ENCODE data around the gene VTI1A. TPM values are rescaled to one million over a fixed set of nuclear protein-coding genes. Genes with fewer than 3 reads are reported as not detected.
"Not testable (repeated sequence)": the region's sequence is repeated elsewhere in the genome, so short reads cannot be mapped to it uniquely, and the experiment has no call there.

VTI1A gene
- total RNA-seq, 1 experiment from 2014 or later, result 15.7 TPM

DNA sequence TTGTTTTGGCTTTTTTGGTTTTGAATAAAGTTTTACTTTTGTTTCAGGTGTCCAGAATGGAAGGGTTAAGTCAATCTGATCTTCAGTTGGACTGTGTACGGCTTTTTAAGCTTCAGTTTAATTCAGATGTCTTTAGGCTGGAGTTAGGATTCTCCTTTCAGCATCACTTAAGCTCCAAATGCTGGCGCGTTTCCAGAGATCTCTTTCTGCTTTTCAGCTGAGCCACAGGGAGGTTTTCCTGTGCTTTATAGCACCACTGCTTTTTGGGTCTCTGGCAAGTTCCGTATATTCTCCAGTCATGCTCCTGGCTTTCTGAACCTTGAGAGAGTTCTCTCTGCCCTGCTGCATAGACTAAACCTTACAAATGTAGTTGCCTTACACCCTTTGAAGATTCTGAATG, 60.0 kb downstream of the VTI1A start:
- DNase-seq (ENCODE audit: low read depth), result no peak

DNA sequence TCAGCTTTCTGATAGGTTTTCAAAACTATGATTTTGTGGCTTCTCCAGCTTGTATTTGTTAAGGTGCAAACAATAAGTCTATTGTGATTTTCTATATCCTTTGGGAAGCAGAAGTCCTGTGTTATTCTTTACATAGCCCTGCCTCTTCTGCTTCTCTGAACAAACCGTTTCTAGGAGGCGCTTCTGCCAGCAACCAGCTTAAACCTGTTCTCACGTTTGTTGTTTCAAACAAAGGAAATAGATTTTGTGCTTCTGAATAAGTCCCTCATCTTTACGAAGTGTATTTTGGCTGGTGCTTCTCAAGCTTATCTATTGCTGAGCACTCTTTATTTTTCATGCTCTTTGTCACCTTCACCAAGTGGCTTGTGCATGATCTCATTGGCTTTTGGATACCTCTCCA, 61.0 kb downstream of the VTI1A start:
- DNase-seq (ENCODE audit: low read depth), result no peak

DNA sequence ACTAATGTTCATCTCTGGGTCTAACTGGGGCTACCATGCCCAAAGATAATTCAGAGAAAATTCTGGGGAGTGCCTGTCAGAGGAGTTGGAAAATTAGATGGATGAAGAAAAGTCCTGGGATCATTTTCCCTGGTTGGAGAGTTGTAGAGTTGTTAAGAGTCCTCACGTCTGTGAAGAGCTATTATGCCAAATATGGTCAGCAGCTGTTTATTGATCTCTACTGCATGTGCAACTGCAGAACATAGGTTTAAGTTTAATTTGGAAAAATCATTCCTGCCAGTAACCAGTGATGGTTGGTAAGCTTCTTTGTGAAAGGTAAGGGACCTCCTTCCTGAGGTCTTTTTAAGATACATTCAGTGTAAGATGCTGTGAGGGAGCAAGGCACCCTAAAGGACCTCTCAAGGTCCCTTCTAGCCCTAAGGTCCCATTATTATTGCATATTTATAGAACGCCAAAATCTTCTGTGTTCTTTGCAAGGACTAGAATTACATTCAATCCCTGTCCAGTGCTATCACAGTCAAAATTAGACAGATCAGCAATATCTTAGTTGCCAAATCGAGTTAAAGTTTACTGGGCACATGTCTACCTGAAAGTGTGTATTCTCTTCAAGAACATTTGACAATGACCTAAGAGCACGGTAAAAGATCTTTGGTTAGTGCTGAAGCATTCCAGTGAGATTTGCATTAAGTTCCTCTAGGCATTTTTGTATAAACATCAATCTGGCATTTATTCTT, 62.7 kb downstream of the VTI1A start:
- no peak for DNase-seq (ENCODE audit: low read depth)

DNA sequence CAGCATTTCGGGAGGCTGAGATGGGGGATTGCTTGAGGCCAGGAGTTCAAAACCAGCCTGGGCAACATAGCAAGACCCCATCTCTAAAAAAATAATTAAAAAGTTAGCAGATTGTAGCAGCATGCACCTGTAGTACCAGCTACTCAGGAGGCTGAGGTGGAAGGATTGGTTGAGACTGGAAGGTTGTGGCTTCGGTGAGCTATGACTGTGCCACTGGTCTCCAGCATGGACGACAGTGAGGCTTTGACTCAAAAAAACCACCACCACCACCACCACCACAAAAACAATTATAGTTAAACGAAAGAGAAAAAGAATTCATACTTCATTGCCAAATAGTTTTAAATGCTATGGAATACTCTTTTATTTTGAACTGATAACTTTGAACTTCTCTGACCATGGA, 63.4 kb downstream of the VTI1A start:
- DNase-seq (ENCODE audit: low read depth), result no peak

DNA sequence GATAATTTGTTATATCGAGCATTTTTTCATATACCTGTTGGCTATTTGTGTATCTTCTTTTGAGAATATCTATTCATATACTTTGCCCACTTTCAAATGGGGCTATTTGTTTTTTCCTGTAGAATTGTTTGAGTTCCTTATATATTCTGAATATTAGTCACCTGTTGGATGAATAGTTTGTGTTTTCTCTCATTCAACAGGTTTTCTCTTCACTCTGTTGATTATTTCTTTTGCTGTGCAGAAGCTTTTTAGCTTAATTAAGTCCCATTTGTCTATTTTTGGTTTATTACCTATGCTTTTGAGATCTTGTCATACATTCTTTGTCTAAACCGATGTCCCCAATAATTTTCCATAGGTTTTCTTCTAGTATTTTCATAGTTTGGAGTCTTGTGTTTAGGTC, 65.3 kb downstream of the VTI1A start:
- DNase-seq (ENCODE audit: low read depth), result no peak

DNA sequence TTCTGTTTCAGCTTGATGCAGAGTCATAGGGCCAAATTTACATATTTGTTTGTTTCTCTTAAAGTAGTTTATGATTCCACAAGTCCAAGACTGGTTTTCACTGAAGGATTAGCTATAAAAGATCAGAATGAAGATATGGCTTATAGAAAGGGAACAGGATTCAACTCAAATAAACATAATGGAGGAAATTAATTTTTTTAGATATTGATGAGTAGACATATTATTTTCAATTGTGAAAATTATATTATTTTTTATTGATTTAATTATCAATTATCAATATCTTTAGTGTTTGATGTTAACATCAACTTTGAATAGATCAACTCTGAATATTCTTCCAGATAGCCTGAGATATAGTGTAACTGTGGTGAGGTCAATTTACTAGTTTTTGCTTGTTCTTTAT, 68.1 kb downstream of the VTI1A start:
- DNase-seq (ENCODE audit: low read depth), result no peak

DNA sequence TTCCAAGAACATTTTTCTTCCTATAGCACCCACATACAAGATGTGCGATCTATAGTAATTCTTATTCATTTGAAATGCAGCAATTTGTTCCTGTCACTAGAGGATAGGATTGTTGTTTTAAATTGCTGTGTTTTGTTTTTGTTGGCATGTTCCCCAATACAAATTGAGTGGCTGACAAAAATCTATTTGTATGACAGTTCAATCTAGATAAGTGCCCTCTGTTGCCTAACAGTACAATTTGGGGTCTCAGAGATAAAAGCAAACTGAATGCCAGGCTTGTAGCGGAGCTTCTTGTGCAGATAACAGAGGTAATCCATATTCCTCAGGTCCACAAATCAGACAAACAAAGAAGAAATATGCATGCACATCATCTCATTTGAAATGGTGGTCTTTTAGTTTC, 68.8 kb downstream of the VTI1A start:
- DNase-seq (ENCODE audit: low read depth), result no peak

DNA sequence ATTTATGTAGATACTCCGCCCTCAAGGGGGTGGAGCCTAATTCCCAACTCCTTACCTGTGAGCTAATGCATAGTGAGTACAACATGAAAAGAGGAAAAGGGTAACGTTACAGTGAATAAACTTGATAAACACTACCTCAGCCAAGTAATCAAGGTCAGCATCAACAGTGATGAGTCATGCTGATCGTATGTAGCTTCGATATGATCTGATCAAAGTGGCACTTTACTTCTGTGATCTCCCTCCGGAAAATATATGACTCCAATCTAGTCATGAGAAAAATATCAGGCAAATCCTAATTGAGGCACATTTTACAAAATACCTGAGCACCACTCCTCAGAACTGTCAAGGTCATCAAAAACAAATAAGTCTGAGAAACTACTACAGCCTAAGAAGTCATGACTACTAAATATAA, 70.4 kb downstream of the VTI1A start:
- no peak for DNase-seq (ENCODE audit: low read depth)

DNA sequence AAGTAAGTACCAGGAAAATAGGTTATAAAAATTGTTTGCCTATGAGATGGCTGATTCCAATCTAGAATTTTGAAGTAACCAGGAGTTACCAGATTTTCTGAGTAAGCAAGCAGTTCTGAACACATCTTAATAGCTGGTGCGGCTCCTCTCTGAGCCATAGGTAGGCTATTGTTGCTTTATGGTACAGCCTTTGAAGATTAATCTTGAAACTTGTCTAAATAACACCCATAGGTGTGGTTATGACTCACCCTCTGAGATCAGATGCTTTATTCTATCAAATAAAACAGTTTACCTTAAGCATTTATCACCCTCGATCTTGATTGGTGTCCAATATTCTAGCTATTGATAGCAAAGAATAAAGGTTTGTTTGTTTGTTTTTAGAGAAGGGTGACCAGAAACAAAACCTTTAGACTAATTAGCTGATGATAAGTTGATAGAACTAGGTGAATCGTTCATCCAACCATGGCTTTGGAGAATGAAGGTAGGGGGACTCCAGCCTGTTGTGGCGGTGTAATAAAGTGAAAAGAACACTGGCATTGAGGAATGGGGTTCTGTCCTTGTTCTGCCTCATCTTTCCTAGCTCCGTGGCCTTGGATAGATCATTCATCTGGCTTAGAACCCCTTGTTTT, 72.2 kb downstream of the VTI1A start:
- no peak for DNase-seq (ENCODE audit: low read depth)

DNA sequence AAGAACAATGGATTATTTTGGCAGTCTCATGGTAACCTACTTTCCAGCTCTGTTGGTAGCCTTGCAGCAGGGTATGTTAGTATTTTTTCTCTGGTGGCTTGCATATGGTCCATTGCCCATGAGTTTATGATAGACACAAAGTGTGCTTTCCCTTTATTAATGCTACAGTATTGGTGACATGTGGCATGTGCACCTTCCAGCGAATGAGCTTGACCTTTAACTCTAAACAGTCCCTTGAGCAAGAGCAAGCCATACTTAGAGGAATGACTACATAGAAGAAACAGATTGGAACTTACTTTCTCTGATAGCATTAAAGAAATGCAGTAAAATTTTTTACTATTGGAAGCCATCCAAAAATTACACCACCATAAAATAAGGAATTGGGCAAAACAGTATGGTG, 73.9 kb downstream of the VTI1A start:
- DNase-seq (ENCODE audit: low read depth), result no peak

DNA sequence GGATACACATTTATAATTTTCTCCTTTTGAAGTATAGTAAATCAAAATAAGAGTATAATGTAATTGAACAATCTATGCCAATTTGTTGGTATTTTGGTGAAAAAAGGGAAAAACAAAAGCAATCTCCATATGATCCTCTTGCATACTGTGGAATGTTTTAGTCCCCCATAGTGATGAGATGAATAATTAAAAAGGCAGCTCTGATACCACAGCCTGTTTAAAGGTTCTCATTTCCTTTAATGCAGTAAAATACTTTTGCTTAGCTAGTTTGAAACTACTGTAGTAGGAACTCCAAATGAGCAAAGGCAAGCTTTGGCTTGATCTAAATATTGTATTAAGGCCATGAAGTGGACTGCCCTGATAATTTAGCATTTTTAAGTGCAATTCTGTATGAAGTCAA, 77.6 kb downstream of the VTI1A start:
- DNase-seq (ENCODE audit: low read depth), result no peak

DNA sequence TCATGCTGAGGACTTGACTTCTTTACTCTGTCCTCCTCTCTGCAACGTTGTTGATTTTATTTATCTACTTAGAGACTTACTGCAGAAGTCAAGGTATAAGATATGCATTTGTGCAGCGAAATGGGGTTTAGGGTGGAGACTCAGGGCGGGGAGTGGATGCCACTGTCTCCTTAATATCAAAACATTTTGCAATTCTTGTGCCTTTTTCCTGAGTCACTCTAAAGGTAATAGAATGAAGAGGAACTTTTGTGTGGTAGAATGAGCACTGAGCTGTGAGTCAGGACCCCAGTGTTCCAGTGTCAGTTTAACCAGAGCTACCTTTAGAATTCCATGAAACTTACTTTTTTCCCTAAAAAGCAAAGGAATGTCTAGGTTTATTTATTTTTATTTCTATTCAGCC, 78.2 kb downstream of the VTI1A start:
- DNase-seq (ENCODE audit: low read depth), result no peak

DNA sequence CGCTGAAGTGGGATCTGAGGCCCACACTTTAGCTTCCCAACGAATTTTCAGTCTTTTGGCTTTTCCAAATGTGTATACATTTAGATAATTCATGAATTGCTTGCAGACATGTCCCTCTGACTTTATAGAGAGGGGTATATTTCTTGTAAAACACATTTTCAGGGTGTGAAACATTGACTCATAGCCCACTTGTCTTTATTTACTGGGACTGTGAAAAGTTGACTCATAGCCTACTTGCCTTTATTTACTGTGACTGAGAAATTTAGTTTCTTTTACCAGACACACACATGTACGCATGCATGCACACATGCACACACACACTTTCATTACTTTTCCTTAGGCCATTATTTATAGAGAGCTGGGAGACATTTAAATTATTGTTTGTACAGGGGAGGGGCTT, 79.1 kb downstream of the VTI1A start:
- no peak for DNase-seq (ENCODE audit: low read depth)

DNA sequence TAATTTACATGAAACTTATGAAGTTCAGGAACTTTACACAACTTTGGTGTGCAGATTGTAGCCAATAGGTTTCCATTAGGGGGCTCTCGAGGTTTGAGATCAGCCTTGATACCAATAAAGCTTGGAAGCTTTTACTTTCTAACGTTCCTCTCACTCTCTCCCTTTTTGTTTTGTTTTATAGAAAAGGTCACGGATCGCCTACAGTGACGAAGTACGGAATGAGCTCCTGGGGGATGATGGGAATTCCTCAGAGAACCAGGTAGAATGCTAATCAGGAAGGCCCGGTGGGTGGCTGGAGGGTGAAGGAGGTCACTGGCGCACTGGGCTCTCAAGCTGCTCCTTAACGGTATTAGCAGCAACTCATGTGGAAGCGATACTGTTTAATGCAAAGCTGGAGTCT, 79.9 kb downstream of the VTI1A start:
- no peak for DNase-seq (ENCODE audit: low read depth)

DNA sequence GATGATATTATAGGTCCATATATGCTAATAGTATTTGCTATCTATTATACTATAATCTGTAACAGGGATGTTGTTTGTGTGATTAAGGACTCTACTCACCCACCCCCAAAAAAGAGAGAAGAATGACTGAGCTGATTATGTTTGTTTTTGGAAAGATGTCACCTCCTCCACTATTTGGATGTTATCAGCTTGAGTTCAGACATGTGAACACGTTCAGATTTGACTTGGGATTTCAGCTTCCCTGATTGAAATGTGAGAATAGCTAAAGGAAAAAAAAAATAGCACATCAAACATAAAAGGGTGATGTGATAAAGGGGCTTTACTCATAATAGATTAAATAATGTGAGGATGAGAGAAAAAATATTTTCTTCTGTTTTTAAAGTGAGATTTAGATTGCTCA, 81.2 kb downstream of the VTI1A start:
- DNase-seq (ENCODE audit: low read depth), result no peak

DNA sequence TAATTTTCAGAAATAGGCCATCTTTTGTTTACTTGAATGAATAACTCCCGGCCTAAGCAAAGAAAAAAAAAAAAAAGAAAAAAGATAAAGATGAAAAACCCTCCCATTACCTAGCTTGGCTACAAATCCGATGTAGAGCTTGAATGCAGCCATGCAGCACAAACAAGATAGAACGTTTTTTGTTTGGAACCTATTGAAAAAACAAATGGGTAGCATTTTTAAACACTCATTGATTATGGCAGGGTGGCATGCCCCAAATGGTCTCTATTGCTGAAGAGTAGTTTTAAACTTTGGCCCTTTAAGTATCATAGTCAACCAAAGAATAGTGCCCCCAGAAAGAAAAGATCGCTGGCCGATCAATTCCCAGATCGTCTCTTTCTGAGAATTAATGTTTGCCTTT, 84.4 kb downstream of the VTI1A start:
- no peak for DNase-seq (ENCODE audit: low read depth)

DNA sequence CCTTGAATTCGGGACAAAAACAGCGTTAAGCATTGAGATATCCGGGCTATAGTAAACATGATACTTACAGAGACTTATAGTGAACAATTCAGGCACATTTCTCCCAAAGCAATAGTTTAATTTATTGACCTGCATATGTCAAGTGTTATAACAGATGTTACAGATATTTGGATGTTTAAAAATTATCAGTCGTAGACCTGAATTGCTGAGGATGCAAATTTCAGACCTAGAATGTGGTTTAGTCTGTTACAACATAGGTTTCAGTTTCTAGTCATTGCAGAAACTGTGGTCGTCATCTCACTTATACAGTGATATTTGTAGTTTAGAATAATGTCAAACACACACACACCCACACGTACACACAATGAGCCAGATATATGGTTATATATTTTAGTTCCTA, 85.2 kb downstream of the VTI1A start:
- no peak for DNase-seq (ENCODE audit: low read depth)

DNA sequence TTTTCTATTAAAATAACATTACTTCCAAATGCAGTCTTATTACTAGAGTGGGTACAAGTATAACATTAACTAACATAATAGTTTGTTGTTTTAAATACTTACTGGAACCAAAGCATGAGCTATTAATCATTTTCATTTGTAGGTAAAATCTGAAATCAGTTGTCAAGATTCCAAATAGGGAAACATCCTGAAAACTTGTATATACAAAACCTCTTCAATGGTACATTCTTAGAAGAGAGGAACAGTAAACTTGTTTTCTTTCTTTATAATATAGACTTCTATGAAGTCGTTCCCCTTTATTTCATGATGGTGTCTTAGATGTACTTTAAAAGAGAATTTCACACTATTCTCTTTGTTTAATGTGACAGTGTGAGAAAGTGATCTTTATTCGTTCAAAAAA, 85.9 kb downstream of the VTI1A start:
- DNase-seq (ENCODE audit: low read depth), result no peak

DNA sequence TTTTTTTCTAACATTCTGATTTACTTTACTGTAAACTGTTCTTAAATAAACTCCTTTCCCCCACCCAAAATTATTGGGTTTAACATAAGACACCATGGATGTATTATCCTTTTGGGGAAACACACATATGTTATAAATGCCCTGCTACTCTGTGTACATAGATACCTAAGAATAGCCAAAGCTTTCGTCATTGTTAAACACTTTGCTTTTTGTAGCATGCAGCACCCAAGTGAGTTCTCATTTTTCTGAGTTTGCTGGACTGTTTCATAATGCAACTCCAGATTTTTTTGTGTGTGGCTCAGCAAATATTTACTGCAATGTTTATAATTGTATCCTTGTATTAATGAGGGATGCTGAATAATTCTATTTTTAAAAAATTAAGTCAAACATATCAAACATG, 86.9 kb downstream of the VTI1A start:
- DNase-seq (ENCODE audit: low read depth), result no peak

DNA sequence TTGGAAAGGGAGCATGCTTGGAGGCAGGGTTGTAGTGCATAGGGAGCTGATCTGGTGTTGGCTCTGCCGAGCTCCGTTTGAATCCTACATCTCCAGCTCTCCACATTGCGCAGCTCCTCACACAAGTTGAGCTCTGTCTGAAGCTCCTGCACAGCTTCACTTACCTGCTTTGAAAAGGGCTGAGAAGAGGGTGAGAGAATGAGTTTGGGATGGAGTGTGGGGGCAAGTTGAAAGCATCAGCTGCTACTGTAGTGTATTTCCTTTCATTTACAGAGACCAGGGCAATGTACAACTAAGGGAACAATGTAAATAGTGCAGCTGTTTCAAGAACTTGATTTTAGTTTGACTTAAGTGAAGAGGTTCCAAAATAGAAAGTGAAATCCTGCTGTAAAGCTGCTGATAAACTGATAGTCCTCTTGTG, 88.5 kb downstream of the VTI1A start:
- DNase-seq (ENCODE audit: low read depth), result no peak

DNA sequence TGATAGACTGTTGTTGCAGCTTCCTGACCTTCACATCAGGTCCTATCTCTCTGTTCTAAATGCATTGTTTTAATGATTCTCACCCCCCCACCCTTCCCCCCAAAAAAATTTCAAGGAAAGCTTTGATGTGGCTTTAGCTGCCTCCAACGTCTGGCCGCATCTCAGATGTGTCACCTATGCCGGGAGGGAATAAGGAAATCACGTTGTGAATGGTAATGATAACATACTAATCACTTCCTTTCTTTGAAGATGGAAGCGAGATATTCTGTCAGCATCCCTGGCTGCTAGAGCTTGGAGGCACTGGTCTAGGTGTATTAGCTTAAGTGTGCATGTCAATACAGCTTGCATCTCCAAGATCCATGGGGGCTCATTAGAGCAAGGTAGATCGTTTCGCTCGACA, 89.6 kb downstream of the VTI1A start:
- no peak for DNase-seq (ENCODE audit: low read depth)

DNA sequence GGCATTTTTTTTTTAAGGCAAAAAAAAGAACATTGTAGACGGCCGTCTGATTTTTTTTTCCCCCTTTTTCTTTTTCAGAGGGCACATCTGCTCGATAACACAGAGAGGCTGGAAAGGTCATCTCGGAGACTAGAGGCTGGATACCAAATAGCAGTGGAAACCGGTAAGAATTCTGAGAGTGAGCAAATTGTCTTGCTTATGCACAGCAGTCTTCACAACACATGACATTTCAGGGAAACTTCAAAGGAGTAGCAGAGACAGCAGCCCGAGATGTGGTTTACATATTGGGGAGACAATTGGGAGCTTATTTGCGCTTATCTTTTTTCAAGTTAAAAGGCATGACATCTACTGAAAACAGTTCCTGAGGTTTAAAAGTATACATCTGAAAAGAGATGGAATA, 91.2 kb downstream of the VTI1A start:
- DNase-seq (ENCODE audit: low read depth), result no peak

DNA sequence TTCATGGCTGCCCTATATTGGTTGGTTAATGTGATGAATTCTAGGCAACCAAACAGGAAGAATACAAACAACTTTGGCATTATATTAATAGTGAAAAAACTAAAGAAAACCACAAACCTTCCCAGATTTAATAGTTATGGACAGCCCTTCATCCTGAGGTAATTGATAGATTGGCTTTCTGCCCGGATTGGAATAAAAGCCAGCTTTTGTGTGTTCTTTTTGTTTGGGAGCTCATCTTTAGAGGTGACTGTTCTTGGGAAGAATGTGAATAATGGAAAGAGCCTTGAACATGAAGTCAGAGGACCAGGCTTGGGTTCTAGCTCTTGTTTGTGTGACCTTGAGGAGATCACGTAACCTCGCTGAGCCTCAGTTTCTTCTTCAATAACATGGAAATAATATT, 92.3 kb downstream of the VTI1A start:
- DNase-seq (ENCODE audit: low read depth), result no peak

DNA sequence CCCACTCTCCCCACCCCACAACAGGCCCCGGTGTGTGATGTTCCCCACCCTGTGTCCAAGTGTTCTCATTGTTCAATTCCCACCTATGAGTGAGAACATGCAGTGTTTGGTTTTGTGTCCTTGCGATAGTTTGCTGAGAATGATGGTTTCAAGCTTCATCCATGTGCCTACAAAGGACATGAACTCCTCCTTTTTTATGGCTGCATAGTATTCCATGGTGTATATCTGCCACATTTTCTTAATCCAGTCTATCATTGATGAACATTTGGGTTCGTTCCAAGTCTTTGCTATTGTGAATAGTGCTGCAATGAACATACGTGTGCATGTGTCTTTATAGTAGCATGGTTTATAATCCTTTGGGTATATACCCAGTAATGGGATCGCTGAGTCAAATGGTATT, 95.8 kb downstream of the VTI1A start:
- not testable (repeated sequence) for DNase-seq (ENCODE audit: low read depth)

Data from Daoy (cell line).